Uterus (tissue), 2 donors: ENCODE measurements around the gene CORO1C.

Experiments used
- CTCF ChIP-seq, 4 experiments: fragments of 200-600 bp in 2 of 4; fragments of 450-650 bp in 2 of 4; sonication (generic) in 2 of 4; IDR thresholded peaks; one replicate each; pipeline ENCODE4 v1.5.1; 2016 to 2019; ENCODE audit warnings: antibody characterized with exemption in 4 of 4, mild to moderate bottlenecking in 2 of 4, moderate library complexity in 1 of 4
- POLR2A ChIP-seq, 2 donors: fragments of 450-650 bp; IDR thresholded peaks; one replicate each; pipeline ENCODE4 v1.6.1; 2016; ENCODE audit warnings: antibody characterized with exemption in 2 of 2, mild to moderate bottlenecking in 1 of 2, moderate library complexity in 1 of 2

- TF ChIP-seq CTCF (IDR thresholded peaks at IDR 0.05) (no peak), POLR2A (IDR thresholded peaks at IDR 0.05) (no peak)
Measured at GRCh38 chr12:108615918-108616317, 115.4 kb downstream of the CORO1C start.
